NCI-H345 treated with DMSO at 0.1 percent for 48 hours (cell line): ENCODE results near the gene MLXIP.

Experiments used
- DNase-seq: peaks from one replicate; lab custom pipeline; 2025; ENCODE audit not compliant: unreplicated experiment; lab: John Stamatoyannopoulos, UW

The MLXIP gene

GRCh38 chr12:122123761-122124145, 45.2 kb downstream of the MLXIP start:
- DNase-seq, result no peak

DNA sequence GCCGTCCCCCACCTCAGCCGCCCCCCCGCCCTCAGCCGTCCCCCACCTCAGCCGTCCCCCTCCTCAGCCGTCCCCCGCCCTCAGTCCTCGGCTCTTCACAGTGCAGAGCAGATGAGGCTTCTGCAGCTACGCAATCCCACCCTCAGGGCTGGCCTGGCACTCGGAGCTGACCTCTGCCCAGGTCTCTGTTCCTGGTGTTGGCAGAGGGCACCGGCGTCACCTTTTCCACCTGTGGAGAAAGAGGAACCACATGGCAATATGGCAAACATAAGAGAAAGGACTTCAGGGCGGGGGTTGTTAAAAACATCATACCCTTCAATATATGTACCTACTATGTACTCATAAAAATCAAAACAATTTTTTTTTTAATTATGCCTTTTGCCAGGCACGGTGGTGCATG, 45.8 kb downstream of the MLXIP start:
- no peak for DNase-seq

DNA sequence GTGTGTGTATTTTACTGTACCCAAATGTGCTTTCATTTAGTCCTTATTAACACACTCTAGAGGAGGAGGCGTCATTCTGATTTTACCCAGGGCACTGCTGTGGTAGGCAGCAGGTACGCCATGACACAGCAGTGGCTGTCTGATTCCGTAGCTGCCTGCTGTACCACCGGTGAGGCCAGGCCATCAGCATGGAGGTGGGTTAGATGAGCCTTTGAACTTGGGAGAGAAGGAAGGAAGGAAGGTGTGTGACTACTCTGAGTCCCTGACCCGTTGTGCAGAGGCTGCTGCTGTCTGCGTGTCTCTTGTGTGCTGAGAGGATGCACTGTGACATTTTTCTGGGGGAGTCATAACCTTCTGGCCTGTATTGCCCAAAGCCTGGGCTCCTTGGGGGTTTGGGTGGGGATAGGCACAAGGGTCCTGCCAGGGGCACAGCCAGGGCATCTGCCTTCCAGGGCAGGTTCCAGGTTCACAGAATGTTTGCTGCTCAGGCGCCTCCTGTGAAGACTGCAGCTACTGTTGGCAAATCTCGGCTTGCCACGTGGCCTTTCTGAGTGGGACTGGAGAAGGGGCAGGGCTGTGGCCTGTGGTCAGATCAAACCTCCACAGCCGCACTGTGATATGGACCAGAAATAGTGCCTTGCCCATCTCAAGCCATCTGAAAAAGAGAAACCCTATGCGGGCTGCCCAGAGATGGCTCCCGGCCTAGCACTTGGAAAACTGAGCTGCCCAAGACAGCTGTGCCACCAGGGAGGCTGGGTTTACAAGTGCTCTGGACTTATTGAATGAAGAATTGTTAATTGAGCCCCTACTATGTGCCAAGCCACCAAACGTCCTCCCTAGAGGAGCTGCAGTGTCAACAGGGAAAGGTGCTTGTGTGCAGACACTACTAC, 47.1 kb downstream of the MLXIP start:
- DNase-seq, result no peak

GRCh38 chr12:122126342-122126635, 47.7 kb downstream of the MLXIP start:
- DNase-seq, result no peak

DNA sequence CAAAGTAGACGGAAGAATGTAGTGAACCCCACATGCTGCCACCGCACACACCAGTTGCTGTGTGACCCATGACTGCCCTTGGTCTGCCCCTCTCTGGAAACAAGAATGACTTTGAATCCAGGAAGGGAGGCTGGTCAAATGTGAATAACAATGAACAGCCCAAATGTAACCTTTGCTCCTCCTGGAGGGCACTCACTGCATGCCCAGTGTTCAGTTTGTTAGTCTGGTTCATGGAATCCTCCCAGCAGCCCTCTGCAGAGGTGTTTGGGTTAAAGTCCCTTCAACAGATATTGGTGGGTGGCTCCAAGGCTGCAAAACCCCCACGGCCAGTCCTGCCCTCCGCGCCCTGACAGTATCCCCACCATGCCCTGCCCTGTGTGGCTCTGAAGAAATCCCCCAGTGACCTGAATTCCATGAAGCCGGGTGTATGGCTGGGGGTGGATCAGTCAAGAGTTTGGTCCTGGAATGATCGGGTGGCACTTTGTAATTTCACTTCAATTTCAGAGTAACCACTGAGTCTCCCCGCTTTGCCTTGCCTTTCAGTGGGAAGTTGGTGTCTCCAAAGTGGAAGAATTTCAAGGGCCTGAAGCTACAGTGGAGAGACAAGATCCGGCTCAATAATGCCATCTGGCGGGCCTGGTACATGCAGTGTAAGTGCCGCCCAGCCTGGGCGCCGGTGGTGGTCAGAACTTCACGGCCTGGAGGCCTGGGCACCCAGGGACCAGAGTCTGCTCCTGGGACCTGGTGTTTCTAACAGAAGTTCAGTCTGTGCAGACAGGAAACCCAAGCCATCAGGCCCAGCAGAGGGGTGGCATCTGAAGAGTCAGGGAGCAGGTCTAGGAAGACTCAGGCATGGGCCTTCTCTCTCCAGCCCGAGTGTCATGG, 48.4 kb downstream of the MLXIP start:
- DNase-seq, result no peak

GRCh38 chr12:122127839-122128238, 49.3 kb downstream of the MLXIP start:
- no peak for DNase-seq

GRCh38 chr12:122128481-122128880, 49.9 kb downstream of the MLXIP start:
- DNase-seq, result no peak

- no peak for DNase-seq
Measured at GRCh38 chr12:122129131-122129530, 50.6 kb downstream of the MLXIP start.

GRCh38 chr12:122130150-122130549, 51.6 kb downstream of the MLXIP start:
- DNase-seq, result no peak

- no peak for DNase-seq
Measured at GRCh38 chr12:122133192-122133950, 54.8 kb downstream of the MLXIP start.

DNA sequence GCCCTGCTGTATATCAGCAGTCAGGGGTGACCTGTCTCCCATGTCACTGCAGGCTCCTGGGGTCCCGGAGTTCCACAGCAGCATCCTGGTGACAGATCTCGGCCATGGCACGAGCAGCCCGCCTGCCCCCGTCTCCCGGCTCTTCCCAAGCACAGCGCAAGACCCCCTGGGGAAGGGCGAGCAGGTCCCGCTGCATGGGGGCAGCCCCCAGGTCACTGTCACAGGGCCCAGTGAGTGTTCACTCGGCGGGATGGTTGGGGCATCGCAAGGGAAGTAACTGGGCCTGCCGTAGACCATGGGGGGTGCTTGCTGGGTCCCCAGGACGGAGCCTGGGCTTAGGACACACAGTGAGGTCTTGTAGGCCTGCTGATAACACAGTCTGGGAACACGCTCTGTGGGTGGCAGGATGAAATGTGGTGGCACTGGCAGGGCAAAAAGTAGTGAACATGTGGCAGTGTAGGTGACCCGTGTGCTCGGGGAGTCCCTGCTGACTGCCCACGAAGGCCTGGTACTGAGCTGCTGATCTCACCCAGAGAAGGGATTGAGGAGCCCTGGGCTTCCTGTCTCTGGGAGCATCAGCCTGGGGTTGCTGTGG, 57.0 kb downstream of the MLXIP start:
- DNase-seq, result no peak

GRCh38 chr12:122137229-122137628, 58.7 kb downstream of the MLXIP start:
- no peak for DNase-seq

DNA sequence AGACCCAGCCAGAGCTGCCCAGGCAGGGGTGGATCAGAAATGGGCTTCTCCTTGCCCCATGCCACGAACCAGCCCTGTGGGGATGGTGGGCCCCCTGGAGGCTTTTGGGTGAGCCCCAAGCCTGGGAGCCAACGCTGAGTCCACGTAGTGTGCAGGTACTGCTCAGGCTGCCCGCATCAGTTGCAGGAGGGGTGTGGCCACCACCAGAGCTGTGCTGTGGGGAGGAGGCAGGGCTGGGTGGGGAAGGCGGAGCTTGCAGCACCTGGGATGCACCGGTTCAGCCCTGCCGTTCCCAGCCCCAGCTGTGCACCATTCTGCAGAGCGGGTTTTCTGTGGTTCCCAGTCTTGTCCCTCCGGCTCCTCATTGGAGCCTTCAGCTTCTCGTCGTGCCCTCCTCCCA, 59.1 kb downstream of the MLXIP start:
- DNase-seq, result no peak

DNA sequence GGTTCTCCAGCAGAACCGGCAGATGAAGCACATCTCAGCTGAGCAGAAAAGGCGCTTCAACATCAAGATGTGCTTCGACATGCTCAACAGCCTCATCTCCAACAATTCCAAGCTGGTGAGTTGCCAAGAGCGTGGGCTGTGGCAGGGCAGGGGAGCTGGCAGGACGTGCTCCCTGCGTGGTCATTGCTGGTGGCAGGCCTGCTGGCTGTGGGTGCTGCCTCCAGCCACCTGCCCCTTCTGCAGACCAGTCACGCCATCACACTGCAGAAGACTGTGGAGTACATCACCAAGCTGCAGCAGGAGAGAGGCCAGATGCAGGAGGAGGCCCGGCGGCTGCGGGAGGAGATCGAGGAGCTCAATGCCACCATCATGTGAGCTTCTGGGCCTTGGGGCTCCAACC, 59.6 kb downstream of the MLXIP start:
- DNase-seq, result no peak

DNA sequence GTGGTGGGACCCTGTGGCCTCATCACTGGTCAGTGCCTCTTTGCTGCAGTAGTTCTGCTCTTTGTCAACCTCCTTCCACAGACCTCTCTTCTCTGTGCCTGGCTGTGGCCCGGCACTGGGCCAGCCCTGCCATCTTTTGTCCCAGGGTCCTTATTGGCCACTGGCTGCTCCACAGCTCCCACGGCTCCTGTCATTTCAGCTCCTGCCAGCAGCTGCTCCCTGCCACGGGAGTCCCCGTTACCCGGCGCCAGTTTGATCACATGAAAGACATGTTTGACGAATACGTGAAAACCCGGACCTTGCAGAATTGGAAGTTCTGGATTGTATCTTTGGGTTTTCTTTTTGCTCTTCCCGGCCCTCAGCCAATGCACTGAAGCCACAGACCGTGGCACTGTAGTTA, 60.1 kb downstream of the MLXIP start:
- no peak for DNase-seq

GRCh38 chr12:122139266-122139665, 60.7 kb downstream of the MLXIP start:
- DNase-seq, result peak; percentile 9

DNA sequence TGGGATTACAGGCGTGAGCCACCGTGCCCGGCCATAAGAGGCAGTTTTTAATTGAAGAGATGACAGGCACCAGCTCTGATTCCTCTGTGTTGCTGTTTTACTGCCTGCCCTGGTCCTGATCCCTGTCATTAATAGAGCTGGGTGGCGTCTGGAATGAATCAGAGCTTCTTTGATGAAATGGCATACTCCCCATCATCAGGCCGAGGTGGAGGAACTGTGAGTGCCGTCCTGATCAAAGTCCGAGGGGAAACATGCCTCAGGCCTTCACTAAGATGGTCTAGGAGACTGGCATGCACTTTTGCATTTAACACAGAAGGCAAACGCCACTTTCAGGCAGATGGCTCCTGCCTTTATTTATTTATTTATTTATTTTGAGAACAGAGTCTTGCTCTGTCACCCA, 61.4 kb downstream of the MLXIP start:
- no peak for DNase-seq

DNA sequence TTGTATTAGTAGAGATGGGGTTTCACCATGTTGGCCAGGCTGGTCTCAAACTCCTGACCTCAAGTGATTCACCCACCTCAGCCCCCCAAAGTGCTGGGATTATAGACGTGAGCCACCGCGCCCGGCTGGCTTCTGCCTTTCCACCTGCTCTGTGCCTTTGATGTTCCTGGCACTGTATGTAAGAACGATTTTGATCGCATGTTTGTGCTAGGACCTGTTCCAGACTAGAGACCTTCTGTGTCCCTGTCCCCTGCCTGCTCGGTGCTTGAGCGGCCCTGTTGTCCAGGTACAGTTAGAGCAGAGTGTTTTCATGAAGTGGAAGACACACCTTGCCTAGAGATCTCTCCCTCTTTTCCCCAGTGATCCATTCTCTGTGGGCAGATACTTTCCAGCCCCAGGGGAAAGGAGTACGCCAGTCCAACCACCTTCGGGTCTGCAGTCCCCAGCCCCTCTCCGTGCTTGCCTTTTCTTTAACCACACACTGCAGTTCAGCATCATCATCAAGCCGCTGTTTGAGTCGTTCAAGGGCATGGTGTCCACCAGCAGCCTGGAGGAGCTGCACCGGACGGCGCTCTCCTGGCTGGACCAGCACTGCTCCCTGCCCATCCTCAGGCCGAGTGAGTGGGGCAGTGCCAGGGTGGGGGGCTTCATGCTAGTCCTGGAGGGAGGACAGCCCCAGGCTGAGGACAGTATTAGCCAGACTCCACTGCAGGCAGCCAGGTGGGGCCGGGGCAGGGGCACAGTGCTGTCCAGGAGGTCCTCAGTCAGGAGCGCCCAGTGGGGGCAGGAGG, 62.1 kb downstream of the MLXIP start:
- no peak for DNase-seq

GRCh38 chr12:122141911-122142725, 63.6 kb downstream of the MLXIP start:
- DNase-seq, result no peak

GRCh38 chr12:122142857-122143256, 64.3 kb downstream of the MLXIP start:
- no peak for DNase-seq
